Neural cell (in vitro differentiated cells): Measurements from ENCODE around the gene USP6.

Source experiments
- CTCF ChIP-seq: fragments of 450-650 bp; IDR thresholded peaks from 2 replicates; pipeline ENCODE4 v1.5.1; 2014; ENCODE audit warnings: antibody characterized with exemption, mild to moderate bottlenecking, moderate library complexity; ENCODE audit not compliant: poor library complexity, severe bottlenecking
- EZH2 ChIP-seq: fragments of 200-600, 300-800 bp; shearing (Covaris generic), sonication (generic); IDR thresholded peaks from 2 replicates; pipeline ENCODE4 v1.6.1; 2014; ENCODE audit warnings: antibody characterized with exemption, low read length, borderline replicate concordance, mild to moderate bottlenecking; ENCODE audit not compliant: insufficient read depth, poor library complexity, severe bottlenecking
- REST ChIP-seq: IDR thresholded peaks from 2 replicates; pipeline ENCODE4 v1.6.1; 2012; ENCODE audit warnings: borderline replicate concordance

GRCh38 chr17:5210614-5211252 is 94.9 kb downstream of the USP6 start:
- TF ChIP-seq CTCF: no peak
- TF ChIP-seq REST: no peak
- TF ChIP-seq EZH2: no peak
